ENCODE data around the gene COX7A1. TPM values are rescaled to one million over a fixed set of nuclear protein-coding genes. Genes with fewer than 3 reads are reported as not detected.
"Not testable (repeated sequence)": the region's sequence is repeated elsewhere in the genome, so short reads cannot be mapped to it uniquely, and the experiment has no call there.

The COX7A1 gene
- total RNA-seq, 2 experiments from 2014 or later: not detected

- H3K36me3 Mint-ChIP-seq (ENCODE audit: low read depth): peaks cover 32% of the 10 kb centered on the region
- POLR2A ChIA-PET: interaction anchor here (0.7 to 2.0 kb wide), 11 partner anchors 9 to 240 kb away, joined by 3 to 43 read pairs (median 4); partner anchors contain the start of genes POLR2I, TBCB, WDR62 and ZNF146
Observed at GRCh38 chr19:36139473-36140303, 12.6 kb downstream of the COX7A1 start, which contains the start of gene CAPNS1. Gene CAPNS1 (plus strand): TSS chr19:36140066. CDS start chr19:36141012, 946 bp downstream.

DNA sequence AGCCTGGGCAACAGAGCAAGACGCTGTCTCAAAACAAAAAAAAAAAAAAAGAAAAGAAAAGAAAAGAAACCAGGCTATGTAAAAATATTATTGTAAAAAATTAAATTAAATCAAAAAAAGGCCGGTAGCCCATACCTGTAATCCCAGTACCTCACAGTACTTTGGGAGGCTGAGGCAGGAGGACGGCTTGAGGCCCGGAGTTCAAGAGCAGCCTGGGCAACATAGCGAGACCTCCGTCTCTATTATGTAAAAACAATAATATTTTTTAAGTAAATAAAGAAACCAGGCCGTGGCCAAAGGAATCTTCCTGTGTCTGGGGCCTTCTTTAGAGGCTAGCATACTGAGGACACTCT is 13.2 kb downstream of the COX7A1 start:
- DNase-seq: no peak
- Mint-ChIP-seq H3K27ac (peak overlapping the region; percentile 98), H3K36me3 (ENCODE audit: low read depth) (peaks cover 29% of the 10 kb centered on the region), H3K4me1 (peaks cover 50% of the 10 kb centered on the region), H3K4me3 (peak overlapping the region; percentile 92), H3K27me3 (no peaks in the 10 kb centered on the region), H3K9me3 (no peaks in the 10 kb centered on the region)
- POLR2A ChIA-PET: interaction anchor here (0.7 to 3.1 kb wide), 9 partner anchors 8 to 240 kb away, joined by 3 to 43 read pairs (median 9); partner anchors contain the start of genes POLR2I, TBCB, ZNF146 and ZNF565
- CTCF ChIA-PET: interaction anchor here (1.0 to 3.8 kb wide), 4 partner anchors 11 to 75 kb away, joined by 3 to 31 read pairs (median 8); partner anchors contain the start of genes ZNF146 and ZNF565

More at GRCh38 chr19:36139473-36140303, 12.6 kb downstream of the COX7A1 start, which contains the start of gene CAPNS1:
- Mint-ChIP-seq H3K27ac (peak within 1 kb of the TSS; percentile 98), H3K4me1 (peaks cover 50% of the 10 kb centered on the region), H3K27me3 (no peaks in the 10 kb centered on the region), H3K4me3 (peak within 1 kb of the TSS; percentile 92), H3K9me3 (no peaks in the 10 kb centered on the region)
- DNase-seq: peak; percentile 94
- CTCF ChIA-PET: interaction anchor here (0.8 to 1.5 kb wide), 4 partner anchors 12 to 75 kb away, joined by 3 to 12 read pairs (median 4); partner anchors contain the start of genes ZNF146 and ZNF565

GRCh38 chr19:36136964-36137686 is 15.1 kb downstream of the COX7A1 start:
- Mint-ChIP-seq H3K9me3 (no peaks in the 10 kb centered on the region), H3K27ac (peak overlapping the region; percentile 83), H3K27me3 (no peaks in the 10 kb centered on the region), H3K4me3 (no peak overlapping the region), H3K36me3 (ENCODE audit: low read depth) (peaks cover 18% of the 10 kb centered on the region), H3K4me1 (peaks cover 57% of the 10 kb centered on the region)
- ChIA-PET POLR2A (interaction anchor here (1.4 to 3.1 kb wide), 2 partner anchors 9 to 22 kb away, joined by 3 to 14 read pairs; partner anchors contain the start of gene TBCB), CTCF (interaction anchor here (1.1 to 3.8 kb wide), 2 partner anchors 9 to 30 kb away, joined by 3 to 31 read pairs; no protein-coding TSS in a partner anchor)
- peak; percentile 28 for DNase-seq

DNA sequence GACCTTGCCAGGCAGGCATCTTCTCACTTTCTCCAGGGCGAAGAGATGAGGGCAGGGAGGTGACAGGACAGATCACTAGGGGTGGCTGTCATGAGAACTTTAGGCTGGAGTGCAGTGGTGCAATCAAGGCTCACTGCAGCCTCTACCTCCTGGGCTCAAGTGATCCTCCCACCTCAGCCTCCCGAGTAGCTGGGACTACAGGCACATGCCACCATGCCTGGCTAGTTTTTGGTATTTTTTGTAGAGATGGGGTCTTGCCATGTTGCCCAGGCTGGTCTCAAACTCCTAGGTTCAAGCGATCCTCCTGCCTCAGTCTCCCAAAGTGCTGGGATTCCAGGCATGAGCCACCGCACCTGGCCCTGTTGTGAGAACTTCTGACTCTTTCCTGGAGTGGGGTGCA is 17.4 kb downstream of the COX7A1 start:
- H3K4me3 Mint-ChIP-seq; DNase-seq; H3K36me3 Mint-ChIP-seq (ENCODE audit: low read depth); H3K27me3 Mint-ChIP-seq; H3K27ac Mint-ChIP-seq; CTCF ChIA-PET; H3K9me3 Mint-ChIP-seq: not testable (repeated sequence)
- peaks cover 63% of the 10 kb centered on the region for H3K4me1 Mint-ChIP-seq
- POLR2A ChIA-PET: interaction anchor here (1.2 kb wide), 1 partner anchor 20 kb away, joined by 3 read pairs; the partner anchor contains the start of genes POLR2I and TBCB

GRCh38 chr19:36131221-36131620 is 21.0 kb downstream of the COX7A1 start:
- not testable (repeated sequence) for H3K36me3 Mint-ChIP-seq (ENCODE audit: low read depth); H3K4me3 Mint-ChIP-seq; H3K9me3 Mint-ChIP-seq; H3K27me3 Mint-ChIP-seq
- ChIA-PET POLR2A (interaction anchor here (1.5 to 2.0 kb wide), 3 partner anchors 9 to 84 kb away, joined by 9 to 13 read pairs (median 9); partner anchors contain the start of genes CAPNS1, POLR2I, TBCB and ZNF146), CTCF (interaction anchor here (7.6 kb wide), 1 partner anchor 39 kb away, joined by 150 read pairs; no protein-coding TSS in a partner anchor)
- DNase-seq: peak; percentile 34
- peak overlapping the region; percentile 87 for H3K27ac Mint-ChIP-seq
- H3K4me1 Mint-ChIP-seq: peaks cover 56% of the 10 kb centered on the region

GRCh38 chr19:36128392-36128736 is 23.9 kb downstream of the COX7A1 start:
- Mint-ChIP-seq H3K36me3 (ENCODE audit: low read depth) (peaks cover 8% of the 10 kb centered on the region), H3K4me3 (peak overlapping the region; percentile 79), H3K4me1 (peaks cover 48% of the 10 kb centered on the region), H3K27me3 (no peaks in the 10 kb centered on the region), H3K27ac (peak overlapping the region; percentile 92), H3K9me3 (no peaks in the 10 kb centered on the region)
- ChIA-PET CTCF (interaction anchor here (0.7 to 7.6 kb wide), 22 partner anchors 9 to 956 kb away, joined by 3 to 150 read pairs (median 5); partner anchors contain the start of genes CAPNS1, POLR2I, TBCB and THAP8), POLR2A (interaction anchor here (1.1 to 3.8 kb wide), 9 partner anchors 9 to 644 kb away, joined by 3 to 43 read pairs (median 10); partner anchors contain the start of genes ALKBH6, CAPNS1, POLR2I and TBCB)
- DNase-seq: no peak

- ChIA-PET POLR2A (interaction anchor here (1.3 to 2.0 kb wide), 2 partner anchors 10 to 44 kb away, joined by 3 to 8 read pairs; no protein-coding TSS in a partner anchor), CTCF (interaction anchor here (7.6 kb wide), 1 partner anchor 45 kb away, joined by 150 read pairs; no protein-coding TSS in a partner anchor)
- DNase-seq: no peak
- peaks cover 24% of the 10 kb centered on the region for H3K4me1 Mint-ChIP-seq
- H3K27ac Mint-ChIP-seq: no peak overlapping the region
- H3K9me3 Mint-ChIP-seq: no peaks in the 10 kb centered on the region
- peaks cover 20% of the 10 kb centered on the region for H3K36me3 Mint-ChIP-seq (ENCODE audit: low read depth)
- no peaks in the 10 kb centered on the region for H3K27me3 Mint-ChIP-seq
- H3K4me3 Mint-ChIP-seq: no peak overlapping the region
Observed at GRCh38 chr19:36125557-36125956, 26.7 kb downstream of the COX7A1 start.

DNA sequence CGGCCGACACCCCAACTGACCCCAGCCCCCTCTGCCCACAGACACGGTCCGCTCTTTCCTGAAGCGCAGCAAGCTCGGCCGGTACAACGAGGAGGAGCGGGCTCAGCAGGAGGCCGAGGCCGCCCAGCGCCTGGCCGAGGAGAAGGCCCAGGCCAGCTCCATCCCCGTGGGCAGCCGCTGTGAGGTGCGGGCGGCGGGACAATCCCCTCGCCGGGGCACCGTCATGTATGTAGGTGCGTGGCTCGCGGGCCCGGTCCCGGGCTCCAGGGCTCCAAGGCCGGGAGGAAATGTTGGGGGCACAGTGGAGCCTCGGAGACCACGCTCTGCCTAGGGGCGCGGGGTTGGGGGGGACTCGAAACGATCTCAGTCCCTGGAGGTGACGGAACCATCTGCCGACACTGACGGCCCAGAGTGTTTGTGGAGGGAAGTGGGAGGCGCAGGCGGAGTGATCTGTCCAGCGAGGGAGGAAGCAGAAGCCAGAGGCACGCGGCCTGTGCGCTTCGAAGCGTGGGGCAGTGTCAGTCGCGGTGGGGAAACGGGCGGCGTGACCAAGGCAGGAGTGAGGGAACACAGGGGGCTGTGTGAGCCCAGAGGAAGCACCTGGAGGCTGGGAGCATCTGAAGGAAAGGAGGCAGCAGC is 30.6 kb downstream of the COX7A1 start:
- ChIA-PET POLR2A (interaction anchor here (1.0 kb wide), 1 partner anchor 24 kb away, joined by 4 read pairs; no protein-coding TSS in a partner anchor), CTCF (no interaction called here)
- Mint-ChIP-seq H3K4me1 (peaks cover 32% of the 10 kb centered on the region), H3K36me3 (ENCODE audit: low read depth) (peaks cover 52% of the 10 kb centered on the region), H3K27me3 (no peaks in the 10 kb centered on the region), H3K4me3 (no peak overlapping the region), H3K27ac (no peak overlapping the region), H3K9me3 (no peaks in the 10 kb centered on the region)
- DNase-seq: no peak

- no peak for DNase-seq
- H3K27ac Mint-ChIP-seq: no peak overlapping the region
- ChIA-PET CTCF (no interaction called here), POLR2A (interaction anchor here (1.0 kb wide), 1 partner anchor 23 kb away, joined by 4 read pairs; no protein-coding TSS in a partner anchor)
- H3K4me1 Mint-ChIP-seq: peaks cover 38% of the 10 kb centered on the region
- H3K4me3 Mint-ChIP-seq: no peak overlapping the region
- peaks cover 55% of the 10 kb centered on the region for H3K36me3 Mint-ChIP-seq (ENCODE audit: low read depth)
- no peaks in the 10 kb centered on the region for H3K9me3 Mint-ChIP-seq
- H3K27me3 Mint-ChIP-seq: no peaks in the 10 kb centered on the region
Observed at GRCh38 chr19:36120984-36121358, 31.3 kb downstream of the COX7A1 start.

DNA sequence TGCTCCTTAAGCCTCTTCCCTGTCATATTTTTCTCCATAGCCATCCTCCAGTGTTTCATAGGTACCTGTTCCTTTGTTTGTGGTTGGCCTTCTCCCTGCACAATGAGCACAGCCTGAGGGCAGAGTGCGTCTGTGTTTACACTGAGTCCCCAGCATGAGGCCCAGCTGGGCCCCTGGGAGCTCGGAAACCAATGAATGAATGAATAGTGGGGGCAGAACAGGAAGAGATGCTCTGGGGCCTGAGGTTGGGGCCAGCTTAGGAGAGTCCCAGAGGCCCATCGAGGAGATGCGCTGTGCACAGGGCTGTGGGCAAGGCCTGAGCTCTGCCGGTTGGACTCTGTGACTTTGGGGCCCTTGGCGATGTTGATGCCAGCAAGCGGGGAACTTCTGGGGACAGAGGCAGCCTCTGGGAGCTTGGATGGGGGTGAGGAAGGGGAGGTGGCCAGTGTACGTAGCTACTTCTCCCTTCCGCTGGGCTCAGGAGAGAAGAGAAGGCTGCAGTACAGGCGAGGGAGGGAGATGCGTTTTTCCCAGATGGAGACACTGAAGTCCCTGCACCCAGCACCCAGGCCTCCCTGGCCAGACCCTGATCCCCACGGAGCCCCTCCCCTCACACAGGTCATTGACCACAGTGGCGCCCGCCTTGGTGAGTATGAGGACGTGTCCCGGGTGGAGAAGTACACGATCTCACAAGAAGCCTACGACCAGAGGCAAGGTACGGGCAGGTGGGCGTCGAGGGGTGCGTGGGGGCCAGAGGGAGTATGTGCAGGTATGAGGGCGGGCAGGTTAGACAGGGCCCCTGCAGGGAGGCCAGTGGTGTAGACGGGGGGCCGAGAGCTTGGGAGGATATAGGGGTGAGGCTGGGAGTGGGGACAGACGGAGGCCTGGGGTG is 31.9 kb downstream of the COX7A1 start:
- no peaks in the 10 kb centered on the region for H3K9me3 Mint-ChIP-seq
- peaks cover 33% of the 10 kb centered on the region for H3K4me1 Mint-ChIP-seq
- H3K27me3 Mint-ChIP-seq: no peaks in the 10 kb centered on the region
- H3K27ac Mint-ChIP-seq: no peak overlapping the region
- POLR2A ChIA-PET: no interaction called here
- CTCF ChIA-PET: no interaction called here
- H3K4me3 Mint-ChIP-seq: no peak overlapping the region
- no peak for DNase-seq
- peaks cover 49% of the 10 kb centered on the region for H3K36me3 Mint-ChIP-seq (ENCODE audit: low read depth)

DNA sequence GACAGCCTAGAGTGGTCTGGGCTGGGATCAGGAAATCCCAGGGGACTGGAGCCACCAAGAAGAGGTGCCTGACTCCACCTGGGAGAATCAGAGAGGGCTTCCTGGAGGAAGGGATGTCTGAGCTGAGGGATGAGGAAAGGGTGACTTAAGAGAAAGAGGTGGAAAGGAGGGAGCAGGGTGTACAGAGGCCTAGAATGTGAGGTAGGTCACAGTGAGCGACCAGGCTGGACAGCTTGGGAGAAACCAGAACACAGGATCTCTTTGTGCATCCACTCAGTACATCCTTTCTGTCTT is 36.0 kb downstream of the COX7A1 start:
- POLR2A ChIA-PET: interaction anchor here (1.0 to 6.2 kb wide), 10 partner anchors 8 to 734 kb away, joined by 3 to 37 read pairs (median 8); partner anchors contain the start of genes ALKBH6, CAPNS1, ZNF146 and ZNF345
- CTCF ChIA-PET: interaction anchor here (1.0 to 1.7 kb wide), 3 partner anchors 12 to 53 kb away, joined by 3 to 6 read pairs (median 4); no protein-coding TSS in a partner anchor
- Mint-ChIP-seq H3K9me3 (no peaks in the 10 kb centered on the region), H3K36me3 (ENCODE audit: low read depth) (peaks cover 49% of the 10 kb centered on the region), H3K4me3 (peak overlapping the region; percentile 92), H3K27me3 (no peaks in the 10 kb centered on the region), H3K4me1 (peaks cover 51% of the 10 kb centered on the region), H3K27ac (peak overlapping the region; percentile 95)
- DNase-seq: no peak

All from activated CD4-positive, alpha-beta memory T cell treated with anti-CD3 and anti-CD28 coated beads, Interleukin-2, amount 10 ng/mL, durations not matched to agents 7 days and 5 days (primary cell).